ENCODE measurements around the gene LCORL.

Gene LCORL

GRCh38 chr4:17812801-17813200, 208.8 kb downstream of the LCORL start:
- H3K4me3 ChIP-seq (ENCODE audit: low read depth, low read length) = peak overlapping the region; percentile 91
- DNase-seq (ENCODE audit: low read depth) = no peak
- TF ChIP-seq CTCF (IDR thresholded peaks at IDR 0.05; ENCODE audit: control insufficient read depth, extremely low read depth, insufficient read depth) = no peak

GRCh38 chr4:17812125-17812524, 209.4 kb downstream of the LCORL start:
- no peak for DNase-seq (ENCODE audit: low read depth)
- H3K4me3 ChIP-seq (ENCODE audit: low read depth, low read length) = peak overlapping the region; percentile 91
- TF ChIP-seq CTCF (IDR thresholded peaks at IDR 0.05; ENCODE audit: control insufficient read depth, extremely low read depth, insufficient read depth) = no peak

- no peak for DNase-seq (ENCODE audit: low read depth)
- TF ChIP-seq CTCF (IDR thresholded peaks at IDR 0.05; ENCODE audit: control insufficient read depth, extremely low read depth, insufficient read depth) = peak; percentile 4; the same call in 1 of the 2 replicates
- H3K4me3 ChIP-seq (ENCODE audit: low read depth, low read length) = peak overlapping the region; percentile 91
Measured at GRCh38 chr4:17811078-17811603, 210.4 kb downstream of the LCORL start.

- peak within 1 kb of the TSS; percentile 91 for H3K4me3 ChIP-seq (ENCODE audit: low read depth, low read length)
- no peak for TF ChIP-seq CTCF (IDR thresholded peaks at IDR 0.05; ENCODE audit: control insufficient read depth, extremely low read depth, insufficient read depth)
- DNase-seq (ENCODE audit: low read depth) = peak; percentile 98
Measured at GRCh38 chr4:17810260-17811077, 211.1 kb downstream of the LCORL start, which contains the start of the genes DCAF16 and NCAPG. Gene DCAF16 (minus strand): TSS chr4:17810757. CDS start chr4:17804141, 6,616 bp downstream. Gene NCAPG (plus strand): TSS chr4:17810979. CDS start chr4:17811078, 99 bp downstream.

GRCh38 chr4:17809667-17810066, 211.9 kb downstream of the LCORL start:
- TF ChIP-seq CTCF (IDR thresholded peaks at IDR 0.05; ENCODE audit: control insufficient read depth, extremely low read depth, insufficient read depth) = no peak
- H3K4me3 ChIP-seq (ENCODE audit: low read depth, low read length) = peak overlapping the region; percentile 91
- no peak for DNase-seq (ENCODE audit: low read depth)

GRCh38 chr4:17807446-17807845, 214.1 kb downstream of the LCORL start:
- TF ChIP-seq CTCF (IDR thresholded peaks at IDR 0.05; ENCODE audit: control insufficient read depth, extremely low read depth, insufficient read depth) = no peak
- H3K4me3 ChIP-seq (ENCODE audit: low read depth, low read length) = no peak overlapping the region
- no peak for DNase-seq (ENCODE audit: low read depth)
